IMR-90 (cell line): ENCODE results near the gene DCN. TPM values are rescaled to one million over a fixed set of nuclear protein-coding genes. Genes with fewer than 3 reads are reported as not detected.

Experiments used
- ATAC-seq: fragments of 200-7000 bp; cut with Tn5 transposase; 2 replicates; pipeline ENCODE4 v1.9.1; 2020; ENCODE audit warnings: low read depth, mild to moderate bottlenecking, moderate library complexity
- BruUV-seq: library from RNA; stranded (reverse); fragments of 400-500 nt; replicated peaks from 2 replicates; lab custom pipeline; 2021; lab: Mats Ljungman, UMichigan
- CTCF ChIA-PET: fragments of 300-600 bp; formaldehyde crosslinking; extraction: SDS; loops from one replicate; lab custom pipeline; 2021; ENCODE audit warnings: antibody characterized with exemption; lab: Yijun Ruan, JAX
- POLR2A ChIA-PET: fragments of 300-600 bp; sonication (Branson Sonifier 250); formaldehyde crosslinking; loops from one replicate; lab custom pipeline; 2022; ENCODE audit warnings: antibody characterized with exemption; ENCODE audit not compliant: unreplicated experiment; lab: Charles Lee
- DNase-seq: peaks from one replicate; pipeline ENCODE4 v3.0.0; 2013
- H2AFZ ChIP-seq: replicated peaks from 2 replicates; pipeline ENCODE3; 2013; ENCODE audit warnings: low read length, mild to moderate bottlenecking; ENCODE audit not compliant: poor library complexity
- H2AK5ac ChIP-seq: 2 replicates; pipeline ENCODE4 v1.6.1; 2013; ENCODE audit warnings: low read depth, low read length, inconsistent platforms
- H2AK9ac ChIP-seq: replicated peaks from 2 replicates; pipeline ENCODE3; 2013; ENCODE audit warnings: mild to moderate bottlenecking, low read depth, low read length, moderate library complexity; ENCODE audit not compliant: poor library complexity
- H2BK120ac ChIP-seq: 2 replicates; pipeline ENCODE4 v1.6.1; 2013; ENCODE audit warnings: low read depth, low read length, inconsistent platforms
- H2BK15ac ChIP-seq: 3 replicates; pipeline ENCODE4 v1.6.1; 2013; ENCODE audit warnings: low read depth, low read length, inconsistent platforms
- H2BK20ac ChIP-seq: 2 replicates; pipeline ENCODE4 v1.6.1; 2013; ENCODE audit warnings: low read depth, mild to moderate bottlenecking, inconsistent platforms, low read length, moderate library complexity
- H2BK5ac ChIP-seq: 2 replicates; pipeline ENCODE4 v1.6.1; 2013; ENCODE audit warnings: mild to moderate bottlenecking, low read depth, low read length, inconsistent platforms; ENCODE audit not compliant: poor library complexity, severe bottlenecking
- H3K14ac ChIP-seq: replicated peaks from 2 replicates; pipeline ENCODE4 v1.6.1; 2013; ENCODE audit warnings: low read depth, low read length, inconsistent platforms
- H3K18ac ChIP-seq: 2 replicates; pipeline ENCODE4 v1.6.1; 2013; ENCODE audit warnings: low read depth, low read length, control low read depth
- H3K23ac ChIP-seq: 2 replicates; pipeline ENCODE4 v1.6.1; 2013; ENCODE audit warnings: low read depth, low read length, inconsistent platforms
- H3K27ac ChIP-seq: 2 replicates; pipeline ENCODE4 v1.5.1; 2013; ENCODE audit warnings: mild to moderate bottlenecking, control low read depth, low read length; ENCODE audit not compliant: insufficient read depth
- H3K27me3 ChIP-seq: 2 replicates; pipeline ENCODE4 v1.6.1; 2013; ENCODE audit warnings: low read length; ENCODE audit not compliant: control insufficient read depth, insufficient read depth
- H3K36me3 ChIP-seq: 2 replicates; pipeline ENCODE4 v1.6.1; 2013; ENCODE audit warnings: low read length, mixed read lengths; ENCODE audit not compliant: control insufficient read depth, insufficient read depth
- H3K4ac ChIP-seq: 2 replicates; pipeline ENCODE4 v1.6.1; 2013; ENCODE audit warnings: low read depth, low read length, inconsistent platforms
- H3K4me1 ChIP-seq: 2 replicates; pipeline ENCODE4 v1.6.1; 2013; ENCODE audit warnings: low read length, mixed read lengths; ENCODE audit not compliant: control insufficient read depth, insufficient read depth
- H3K4me2 ChIP-seq: 2 replicates; pipeline ENCODE4 v1.6.1; 2013; ENCODE audit warnings: low read depth, mild to moderate bottlenecking, control low read depth, low read length, moderate library complexity
- H3K4me3 ChIP-seq: 2 replicates; pipeline ENCODE4 v1.5.1; 2013; ENCODE audit warnings: low read depth, mild to moderate bottlenecking, control low read depth, low read length, moderate library complexity; ENCODE audit not compliant: insufficient read depth
- H3K56ac ChIP-seq: 2 replicates; pipeline ENCODE4 v1.6.1; 2013; ENCODE audit warnings: low read length, inconsistent platforms; ENCODE audit not compliant: insufficient read depth; ENCODE audit errors: extremely low read depth
- H3K79me1 ChIP-seq, 2 experiments: 2 replicates each; pipeline ENCODE4 v1.6.1; 2013; ENCODE audit warnings: low read length in 2 of 2, inconsistent platforms in 1 of 2, low read depth in 1 of 2
- H3K9ac ChIP-seq: 2 replicates; pipeline ENCODE4 v1.6.1; 2013; ENCODE audit warnings: low read depth, low read length, control low read depth
- H3K9me1 ChIP-seq: 2 replicates; pipeline ENCODE4 v1.6.1; 2013; ENCODE audit warnings: low read length, inconsistent platforms; ENCODE audit not compliant: insufficient read depth
- H3K9me3 ChIP-seq: 2 replicates; pipeline ENCODE4 v1.6.1; 2013; ENCODE audit warnings: low read length; ENCODE audit not compliant: control insufficient read depth, insufficient read depth
- H4K20me1 ChIP-seq: 2 replicates; pipeline ENCODE4 v1.6.1; 2013; ENCODE audit warnings: low read length, inconsistent platforms; ENCODE audit not compliant: insufficient read depth
- H4K5ac ChIP-seq: 2 replicates; pipeline ENCODE4 v1.6.1; 2013; ENCODE audit warnings: mild to moderate bottlenecking, low read depth, low read length, control low read depth
- H4K8ac ChIP-seq, 2 experiments: 2 replicates each; pipeline ENCODE4 v1.6.1; 2013; ENCODE audit warnings: low read depth in 2 of 2, low read length in 2 of 2, control low read depth in 1 of 2, inconsistent platforms in 1 of 2
- H4K91ac ChIP-seq: 2 replicates; pipeline ENCODE4 v1.6.1; 2013; ENCODE audit warnings: low read depth, low read length, inconsistent platforms; ENCODE audit not compliant: insufficient read depth
- CEBPB ChIP-seq: IDR thresholded peaks from 2 replicates; pipeline ENCODE4 v1.6.1; 2012; ENCODE audit warnings: low read depth, low read length, improper control_type of control experiment
- CHD1 ChIP-seq: IDR thresholded peaks from 2 replicates; pipeline ENCODE4 v1.6.1; 2012; ENCODE audit warnings: low read depth, low read length, improper control_type of control experiment
- FOS ChIP-seq: fragments of 150-350 bp; IDR thresholded peaks from 2 replicates; pipeline ENCODE4 v1.6.1; 2016; ENCODE audit warnings: low read depth, low read length
- MAFK ChIP-seq: IDR thresholded peaks from 2 replicates; pipeline ENCODE4 v1.6.1; 2012; ENCODE audit warnings: low read depth, low read length, improper control_type of control experiment
- MAZ ChIP-seq: IDR thresholded peaks from 2 replicates; pipeline ENCODE4 v1.6.1; 2012; ENCODE audit warnings: low read depth, mild to moderate bottlenecking, low read length, improper control_type of control experiment, moderate library complexity, borderline replicate concordance
- MXI1 ChIP-seq: IDR thresholded peaks from 2 replicates; pipeline ENCODE4 v1.6.1; 2012; ENCODE audit warnings: low read depth, mild to moderate bottlenecking, low read length, moderate library complexity, borderline replicate concordance
- POLR2A ChIP-seq: IDR thresholded peaks from 2 replicates; pipeline ENCODE4 v1.6.1; 2012; ENCODE audit warnings: mild to moderate bottlenecking, low read depth, low read length
- RAD21 ChIP-seq: IDR thresholded peaks from 2 replicates; pipeline ENCODE4 v1.6.1; 2012; ENCODE audit warnings: low read length, improper control_type of control experiment
- RCOR1 ChIP-seq: IDR thresholded peaks from 2 replicates; pipeline ENCODE4 v1.6.1; 2012; ENCODE audit warnings: mild to moderate bottlenecking, low read length, improper control_type of control experiment; ENCODE audit not compliant: insufficient replicate concordance
- RFX5 ChIP-seq: IDR thresholded peaks from 2 replicates; pipeline ENCODE4 v1.8.0; 2012; ENCODE audit warnings: low read depth, mild to moderate bottlenecking, low read length, moderate library complexity
- SMC3 ChIP-seq: fragments of 150-350 bp; IDR thresholded peaks from 2 replicates; pipeline ENCODE4 v1.6.1; 2016; ENCODE audit warnings: low read depth, mild to moderate bottlenecking, antibody characterized with exemption, low read length, moderate library complexity
- WGBS, 2 experiments: methylation state at CpG; one replicate each; pipeline versions ENCODE4 v1.1.5 to v1.1.7; 2013; ENCODE audit warnings: missing lambda C conversion rate in 2 of 2; ENCODE audit not compliant: insufficient read length in 1 of 2; ENCODE audit errors: extremely low coverage in 2 of 2; 5-methylcytosine and 5-hydroxymethylcytosine counted together
- dilution Hi-C: fragments of 300-500 bp; cut with HindIII; formaldehyde crosslinking; loops from one replicate; pipeline ENCODE4 v1.14.3; 2018; ENCODE audit warnings: low sequenced_read_pairs; ENCODE audit not compliant: unreplicated experiment
- in situ Hi-C: fragments of 300-500 bp; cut with MboI; formaldehyde crosslinking; loops from 3 replicates; pipeline ENCODE4 v1.14.3; 2019; ENCODE audit warnings: low sequenced_read_pairs, inconsistent platforms, mixed read lengths
- intact Hi-C: fragments of 100-400 bp; cut with micrococcal nuclease; formaldehyde crosslinking; loops from 2 replicates; pipeline ENCODE4 v1.10.0; 2022
- polyA plus RNA-seq, 3 experiments: library from polyadenylated mRNA; depleted of rRNA; stranded (reverse); fragments of >200 nt; gene quantifications; 2 replicates each; pipeline ENCODE4 v1.2.3, GENCODE V29; 2012; ENCODE audit warnings: low replicate concordance in 1 of 3
- total RNA-seq: library from RNA; depleted of rRNA; stranded (reverse); fragments of >200 nt; gene quantifications from 2 replicates; pipeline ENCODE4 v1.2.3, GENCODE V29; 2012
- TF ChIP-seq, protein P1 (sequence below): conservative IDR thresholded peaks from 2 replicates; pipeline ENCODE4 v1.5.1; 2012; ENCODE audit warnings: mild to moderate bottlenecking, low read depth, low read length, improper control_type of control experiment
- TF ChIP-seq, protein P2 (sequence below): fragments of 150-350 bp; IDR thresholded peaks from 2 replicates; pipeline ENCODE4 v1.6.1; 2017; ENCODE audit warnings: mild to moderate bottlenecking, antibody characterized with exemption, low read length, low read depth
- TF ChIP-seq, protein P3 (sequence below): fragments of 150-350 bp; IDR thresholded peaks from 2 replicates; pipeline ENCODE4 v1.6.1; 2016; ENCODE audit warnings: low read depth, mild to moderate bottlenecking, low read length, moderate library complexity, borderline replicate concordance

DCN gene
- total and polyA plus RNA-seq, 2 of the 4 experiments (the other 2 are of a cell fraction): 241 to 965 TPM

DNA sequence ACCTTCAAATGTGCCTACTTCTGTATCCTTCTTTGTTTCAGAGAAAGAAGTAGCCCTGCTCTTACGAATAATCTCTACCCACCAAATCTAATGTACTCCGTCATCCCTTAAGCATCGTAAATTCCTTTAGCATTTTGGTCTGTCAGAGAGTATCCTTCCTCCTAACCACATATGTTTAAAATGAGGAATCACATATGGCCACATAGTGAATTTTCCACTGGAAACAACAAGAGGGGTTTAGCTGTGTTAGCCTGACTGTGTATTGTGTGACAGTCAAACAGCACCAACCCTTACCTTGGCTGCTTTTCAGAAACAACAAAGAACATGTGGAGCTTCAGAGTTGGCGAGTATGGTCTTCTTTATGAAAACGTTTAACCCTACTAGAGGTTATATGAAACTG, 76.8 kb downstream of the DCN start:
- no peak overlapping the region for H2AFZ ChIP-seq
- intact Hi-C loops (loop anchor here (5.0 kb wide), 1 partner anchor 109 kb away; no protein-coding TSS in a partner anchor), in situ Hi-C loops (no loop called here), dilution Hi-C loops (no loop called here)
- peaks cover 0 to 13% of the 10 kb centered on the region in 2 experiments; a peak in 3 of 4 replicates for H3K79me1 ChIP-seq
- H2BK120ac ChIP-seq: no peak overlapping the region
- peak overlapping the region; percentile 18; the same call in 1 of the 2 replicates for H3K4me2 ChIP-seq
- ChIA-PET CTCF (interaction anchor here (0.5 to 0.7 kb wide), 3 partner anchors 50 to 573 kb away, joined by 3 to 11 read pairs (median 4); no protein-coding TSS in a partner anchor), POLR2A (no interaction called here)
- no peaks in the 10 kb centered on the region for H3K27me3 ChIP-seq
- H2BK20ac ChIP-seq: no peak overlapping the region; the same call in 1 of the 2 replicates
- DNase-seq (no peak), ATAC-seq (no peak)
- H4K20me1 ChIP-seq: no peaks in the 10 kb centered on the region
- no peak overlapping the region for H3K14ac ChIP-seq
- no peak overlapping the region for H4K5ac ChIP-seq
- H3K18ac ChIP-seq: peak overlapping the region; percentile 26; the same call in 1 of the 2 replicates
- no peak for TF ChIP-seq RAD21
- TF ChIP-seq MXI1: no peak
- TF ChIP-seq, protein P1, sequence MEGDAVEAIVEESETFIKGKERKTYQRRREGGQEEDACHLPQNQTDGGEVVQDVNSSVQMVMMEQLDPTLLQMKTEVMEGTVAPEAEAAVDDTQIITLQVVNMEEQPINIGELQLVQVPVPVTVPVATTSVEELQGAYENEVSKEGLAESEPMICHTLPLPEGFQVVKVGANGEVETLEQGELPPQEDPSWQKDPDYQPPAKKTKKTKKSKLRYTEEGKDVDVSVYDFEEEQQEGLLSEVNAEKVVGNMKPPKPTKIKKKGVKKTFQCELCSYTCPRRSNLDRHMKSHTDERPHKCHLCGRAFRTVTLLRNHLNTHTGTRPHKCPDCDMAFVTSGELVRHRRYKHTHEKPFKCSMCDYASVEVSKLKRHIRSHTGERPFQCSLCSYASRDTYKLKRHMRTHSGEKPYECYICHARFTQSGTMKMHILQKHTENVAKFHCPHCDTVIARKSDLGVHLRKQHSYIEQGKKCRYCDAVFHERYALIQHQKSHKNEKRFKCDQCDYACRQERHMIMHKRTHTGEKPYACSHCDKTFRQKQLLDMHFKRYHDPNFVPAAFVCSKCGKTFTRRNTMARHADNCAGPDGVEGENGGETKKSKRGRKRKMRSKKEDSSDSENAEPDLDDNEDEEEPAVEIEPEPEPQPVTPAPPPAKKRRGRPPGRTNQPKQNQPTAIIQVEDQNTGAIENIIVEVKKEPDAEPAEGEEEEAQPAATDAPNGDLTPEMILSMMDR: no peak
- TF ChIP-seq RFX5: no peak
- no peak for TF ChIP-seq MAZ
- no peak for TF ChIP-seq CHD1
- TF ChIP-seq FOS: no peak
- TF ChIP-seq CEBPB: no peak
- TF ChIP-seq, protein P2, sequence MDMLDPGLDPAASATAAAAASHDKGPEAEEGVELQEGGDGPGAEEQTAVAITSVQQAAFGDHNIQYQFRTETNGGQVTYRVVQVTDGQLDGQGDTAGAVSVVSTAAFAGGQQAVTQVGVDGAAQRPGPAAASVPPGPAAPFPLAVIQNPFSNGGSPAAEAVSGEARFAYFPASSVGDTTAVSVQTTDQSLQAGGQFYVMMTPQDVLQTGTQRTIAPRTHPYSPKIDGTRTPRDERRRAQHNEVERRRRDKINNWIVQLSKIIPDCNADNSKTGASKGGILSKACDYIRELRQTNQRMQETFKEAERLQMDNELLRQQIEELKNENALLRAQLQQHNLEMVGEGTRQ: no peak
- no peak for TF ChIP-seq POLR2A
- no peak for TF ChIP-seq RCOR1
- TF ChIP-seq, protein P3, sequence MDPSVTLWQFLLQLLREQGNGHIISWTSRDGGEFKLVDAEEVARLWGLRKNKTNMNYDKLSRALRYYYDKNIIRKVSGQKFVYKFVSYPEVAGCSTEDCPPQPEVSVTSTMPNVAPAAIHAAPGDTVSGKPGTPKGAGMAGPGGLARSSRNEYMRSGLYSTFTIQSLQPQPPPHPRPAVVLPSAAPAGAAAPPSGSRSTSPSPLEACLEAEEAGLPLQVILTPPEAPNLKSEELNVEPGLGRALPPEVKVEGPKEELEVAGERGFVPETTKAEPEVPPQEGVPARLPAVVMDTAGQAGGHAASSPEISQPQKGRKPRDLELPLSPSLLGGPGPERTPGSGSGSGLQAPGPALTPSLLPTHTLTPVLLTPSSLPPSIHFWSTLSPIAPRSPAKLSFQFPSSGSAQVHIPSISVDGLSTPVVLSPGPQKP: no peak
- no peak for TF ChIP-seq SMC3
- no peak for TF ChIP-seq MAFK
- H3K9me3 ChIP-seq: no peaks in the 10 kb centered on the region
- H3K56ac ChIP-seq: no peak overlapping the region
- no peak overlapping the region for H3K27ac ChIP-seq
- no peak overlapping the region for H3K4ac ChIP-seq
- H4K91ac ChIP-seq: no peak overlapping the region
- peaks cover 9% of the 10 kb centered on the region for H3K36me3 ChIP-seq
- no peak overlapping the region for H3K23ac ChIP-seq
- no peak overlapping the region for H2AK9ac ChIP-seq
- 0 out of 3 replicates have a peak overlapping the region, but pooled peaks have one; percentile 36 for H2BK15ac ChIP-seq
- BruUV-seq: no TSS peak
- no peak overlapping the region for H3K9ac ChIP-seq
- no peaks in the 10 kb centered on the region; the same call in 1 of the 2 replicates for H3K9me1 ChIP-seq
- no CpG with 5 or more reads among the region's 5 CpGs for WGBS, 2 experiments
- no peak overlapping the region for H2BK5ac ChIP-seq
- H3K4me3 ChIP-seq: no peak overlapping the region
- H3K4me1 ChIP-seq: peaks cover 2% of the 10 kb centered on the region; the same call in 1 of the 2 replicates
- H4K8ac ChIP-seq: no peak overlapping the region
- no peak overlapping the region for H2AK5ac ChIP-seq
